HCT116 (cell line): Measurements from ENCODE around the gene MEIS1. TPM values are rescaled to one million over a fixed set of nuclear protein-coding genes. Genes with fewer than 3 reads are reported as not detected.

ENCODE experiments used
- ATAC-seq: fragments of 200-7000 bp; cut with Tn5 transposase; 2 replicates; pipeline ENCODE4 v1.9.1; 2020; ENCODE audit warnings: mild to moderate bottlenecking, moderate library complexity
- BruUV-seq: library from RNA; stranded (reverse); fragments of 400-500 nt; replicated peaks from 2 replicates; lab custom pipeline; 2021; lab: Mats Ljungman, UMichigan
- CTCF ChIA-PET: fragments of 300-600 bp; sonication (Branson Sonifier 250); formaldehyde crosslinking; loops from one replicate; lab custom pipeline; 2021; ENCODE audit warnings: antibody characterized with exemption; lab: Charles Lee
- POLR2A ChIA-PET: fragments of 300-600, 350-600 bp; sonication (Branson Sonifier 250); formaldehyde crosslinking; loops from one replicate; lab custom pipeline; 2021; ENCODE audit warnings: antibody characterized with exemption; lab: Charles Lee
- RAD21 ChIA-PET, 2 experiments: fragments of 300-600 bp; sonication (Branson Sonifier 250); formaldehyde crosslinking; loops; one replicate each; lab custom pipeline; 2023; ENCODE audit warnings: low total read pairs in 2 of 2; ENCODE audit not compliant: uncharacterized antibody in 2 of 2, unreplicated experiment in 2 of 2, low non-redundant PET in 1 of 2; lab: Charles Lee
- DNase-seq: peaks from one replicate; pipeline ENCODE4 v3.0.0-alpha.2; 2010; ENCODE audit warnings: low read depth, low spot score
- H2AFZ ChIP-seq: fragments of 200-600 bp; shearing (Covaris generic), sonication (generic); 2 replicates; pipeline ENCODE4 v1.6.1; 2017; ENCODE audit warnings: low read depth, mixed run types, mixed read lengths, antibody characterized with exemption, low read length; ENCODE audit not compliant: poor library complexity, severe bottlenecking
- H3K27ac ChIP-seq: 2 replicates; pipeline ENCODE4 v1.5.1; 2012; ENCODE audit warnings: low read depth, low read length
- H3K27me3 ChIP-seq: fragments of 200-600 bp; sonication (generic); 2 replicates; pipeline ENCODE4 v1.6.1; 2016; ENCODE audit warnings: mixed run types, low read length, mixed read lengths; ENCODE audit not compliant: insufficient read depth
- H3K36me3 ChIP-seq, 2 experiments: fragments of 200-500 bp in 1 of 2; fragments of 200-600 bp in 1 of 2; sonication (Bioruptor generic) in 1 of 2; sonication (generic) in 1 of 2; 2 replicates each; pipeline versions ENCODE4 v1.5.1 to v1.6.1; 2014 to 2016; ENCODE audit warnings: low read length in 2 of 2, inconsistent platforms in 1 of 2, mixed read lengths in 1 of 2, mixed run types in 1 of 2; ENCODE audit not compliant: insufficient read depth in 2 of 2, control insufficient read depth in 1 of 2
- H3K4me1 ChIP-seq, 2 experiments: fragments of 200-600 bp in 1 of 2; sonication (generic) in 1 of 2; 2 replicates each; pipeline versions ENCODE4 v1.5.1 to v1.6.1; 2012 to 2017; ENCODE audit warnings: low read length in 2 of 2, inconsistent platforms in 1 of 2, mild to moderate bottlenecking in 1 of 2, mixed read lengths in 1 of 2, mixed run types in 1 of 2, moderate library complexity in 1 of 2; ENCODE audit not compliant: insufficient read depth in 2 of 2, control insufficient read depth in 1 of 2
- H3K4me2 ChIP-seq: fragments of 200-600 bp; sonication (generic); 2 replicates; pipeline ENCODE4 v1.6.1; 2017; ENCODE audit warnings: mixed run types, low read length, mixed read lengths
- H3K4me3 ChIP-seq, 2 experiments: fragments of 200-600 bp in 1 of 2; sonication (generic) in 1 of 2; replicated peaks in 1 of 2; 2 replicates each; pipeline ENCODE4 v1.5.1; 2011 to 2016; ENCODE audit warnings: low read length in 2 of 2, control low read depth in 1 of 2, low read depth in 1 of 2, mild to moderate bottlenecking in 1 of 2, mixed read lengths in 1 of 2, mixed run types in 1 of 2
- H3K79me2 ChIP-seq: fragments of 200-600 bp; sonication (generic); 2 replicates; pipeline ENCODE4 v1.6.1; 2017; ENCODE audit warnings: mild to moderate bottlenecking, mixed run types, low read length, moderate library complexity, mixed read lengths; ENCODE audit not compliant: insufficient read depth
- H3K9ac ChIP-seq: fragments of 200-600 bp; sonication (generic); 2 replicates; pipeline ENCODE4 v1.6.1; 2016; ENCODE audit warnings: low read length, mixed read lengths
- H3K9me2 ChIP-seq: fragments of 200-600 bp; sonication (generic), shearing (Covaris generic); 2 replicates; pipeline ENCODE4 v1.6.1; 2017; ENCODE audit warnings: mixed run types, mild to moderate bottlenecking, moderate library complexity; ENCODE audit not compliant: insufficient read depth
- H3K9me3 ChIP-seq, 2 experiments: fragments of 200-500 bp in 1 of 2; fragments of 200-600 bp in 1 of 2; sonication (Bioruptor generic) in 1 of 2; sonication (generic) in 1 of 2; 2 replicates each; pipeline ENCODE4 v1.6.1; 2014 to 2017; ENCODE audit warnings: low read length in 2 of 2, mixed read lengths in 2 of 2, inconsistent platforms in 1 of 2, low read depth in 1 of 2, mild to moderate bottlenecking in 1 of 2, mixed run types in 1 of 2, moderate library complexity in 1 of 2; ENCODE audit not compliant: control insufficient read depth in 1 of 2, insufficient read depth in 1 of 2
- H4K20me1 ChIP-seq: fragments of 200-600 bp; sonication (generic), shearing (Covaris generic); 2 replicates; pipeline ENCODE4 v1.6.1; 2017; ENCODE audit warnings: mixed run types, mild to moderate bottlenecking, moderate library complexity; ENCODE audit not compliant: insufficient read depth
- ATF3 ChIP-seq: IDR thresholded peaks from 2 replicates; pipeline ENCODE4 v1.6.1; 2012
- CBX3 ChIP-seq: IDR thresholded peaks from 2 replicates; pipeline ENCODE4 v1.6.1; 2012; ENCODE audit warnings: low read depth
- CEBPB ChIP-seq: IDR thresholded peaks from 2 replicates; pipeline ENCODE4 v1.6.1; 2012; ENCODE audit warnings: low read depth
- EGR1 ChIP-seq: IDR thresholded peaks from 2 replicates; pipeline ENCODE4 v1.6.1; 2012; ENCODE audit warnings: low read depth
- EZH2 ChIP-seq: fragments of 200-600 bp; sonication (generic); IDR thresholded peaks from 2 replicates; pipeline ENCODE4 v1.6.1; 2017; ENCODE audit warnings: antibody characterized with exemption, mixed run types
- EZH2phosphoT487 ChIP-seq: fragments of 200-600 bp; IDR thresholded peaks from 2 replicates; pipeline ENCODE4 v1.6.1; 2018; ENCODE audit warnings: antibody characterized with exemption, borderline replicate concordance
- FOSL1 ChIP-seq: IDR thresholded peaks from 2 replicates; pipeline ENCODE4 v1.6.1; 2012; ENCODE audit warnings: low read depth
- JUND ChIP-seq: IDR thresholded peaks from 2 replicates; pipeline ENCODE4 v1.6.1; 2012
- MAX ChIP-seq: IDR thresholded peaks from 2 replicates; pipeline ENCODE4 v1.6.1; 2012
- SIN3A ChIP-seq: IDR thresholded peaks from 2 replicates; pipeline ENCODE4 v1.6.1; 2012; ENCODE audit warnings: low read depth
- SP1 ChIP-seq: IDR thresholded peaks from 2 replicates; pipeline ENCODE4 v1.6.1; 2012; ENCODE audit warnings: low read depth
- SRF ChIP-seq: IDR thresholded peaks from 2 replicates; pipeline ENCODE4 v1.6.1; 2012; ENCODE audit warnings: low read depth
- TCF7L2 ChIP-seq: IDR thresholded peaks from 2 replicates; pipeline ENCODE4 v1.7.0; 2011; ENCODE audit warnings: borderline replicate concordance, inconsistent platforms; ENCODE audit not compliant: insufficient read depth, insufficient read length; ENCODE audit errors: extremely low read depth
- YY1 ChIP-seq: IDR thresholded peaks from 2 replicates; pipeline ENCODE4 v1.6.1; 2011; ENCODE audit warnings: low read length, low read depth, moderate library complexity, mild to moderate bottlenecking; ENCODE audit not compliant: insufficient replicate concordance; ENCODE audit errors: extremely low read depth
- ZFX ChIP-seq: fragments of 450-650 bp; IDR thresholded peaks from 2 replicates; pipeline ENCODE4 v1.6.1; 2017
- ZNF274 ChIP-seq: fragments of 200-500 bp; sonication (Bioruptor generic); IDR thresholded peaks from 2 replicates; pipeline ENCODE4 v1.6.1; 2014; ENCODE audit warnings: mild to moderate bottlenecking, low read depth, low read length, inconsistent platforms
- intact Hi-C: fragments of 100-400 bp; cut with micrococcal nuclease; formaldehyde crosslinking; loops from 2 replicates; pipeline ENCODE4 v1.10.0; 2022
- total RNA-seq: library from RNA; stranded (reverse); gene quantifications from one replicate; pipeline ENCODE4 v1.2.1, GENCODE V29; 2021; ENCODE audit not compliant: unreplicated experiment

Gene MEIS1
- total RNA-seq, 1 experiment from 2014 or later = 0.32 TPM

- TF ChIP-seq SRF (no peak), CEBPB (no peak), JUND (no peak), EZH2phosphoT487 (no peak), TCF7L2 (no peak), EZH2 (no peak), ZNF274 (no peak), MAX (no peak), ATF3 (no peak), ZFX (no peak), EGR1 (no peak), CBX3 (no peak), SIN3A (no peak), YY1 (no peak), SP1 (no peak), FOSL1 (no peak)
- TF ChIP-seq, all 23 proteins: peak for 0
- ChIA-PET CTCF (no interaction called here), POLR2A (no interaction called here), RAD21 (no interaction called here)
- no peaks in the 10 kb centered on the region for H3K79me2 ChIP-seq
- H3K36me3 ChIP-seq = no peaks in the 10 kb centered on the region
- H3K9me2 ChIP-seq = no peaks in the 10 kb centered on the region
- H2AFZ ChIP-seq = no peak overlapping the region
- H3K4me1 ChIP-seq = no peaks in the 10 kb centered on the region
- intact Hi-C loops = no loop called here
- no peak overlapping the region for H3K27ac ChIP-seq
- no peaks in the 10 kb centered on the region; a peak in 1 of 4 replicates for H3K9me3 ChIP-seq
- no TSS peak for BruUV-seq
- H3K27me3 ChIP-seq = no peaks in the 10 kb centered on the region
- ATAC-seq (no peak), DNase-seq (no peak)
- no peaks in the 10 kb centered on the region for H4K20me1 ChIP-seq
- no peak overlapping the region for H3K4me3 ChIP-seq
- H3K9ac ChIP-seq = no peak overlapping the region
- no peak overlapping the region for H3K4me2 ChIP-seq
Measured at GRCh38 chr2:66582987-66583880, 148.3 kb downstream of the MEIS1 start.
